HL-60 (cell line): Measurements from ENCODE around the gene NDE1.

Source experiments
- DNase-seq, 2 experiments: peaks; one replicate each; pipeline ENCODE4 v3.0.0-alpha.2; 2010 to 2020; ENCODE audit warnings: low read depth in 1 of 2, low spot score in 1 of 2
- H3K27ac ChIP-seq: fragments of 250-450 bp; sonication (Bioruptor Pico); replicated peaks from 2 replicates; pipeline ENCODE4 v1.5.1; 2020; ENCODE audit warnings: mild to moderate bottlenecking, moderate library complexity
- H3K27me3 ChIP-seq: fragments of 250-450 bp; sonication (Bioruptor Pico); 2 replicates; pipeline ENCODE4 v1.5.1; 2021; ENCODE audit warnings: mild to moderate bottlenecking, moderate library complexity; ENCODE audit not compliant: insufficient read depth, poor library complexity, severe bottlenecking
- H3K4me3 ChIP-seq: replicated peaks from 2 replicates; pipeline ENCODE4 v1.5.1; 2011; ENCODE audit warnings: mild to moderate bottlenecking, control low read depth, low read length; ENCODE audit not compliant: insufficient read depth
- CTCF ChIP-seq: IDR thresholded peaks from one replicate; pipeline ENCODE4 v1.5.1; 2011; ENCODE audit warnings: low read length, control low read depth, inconsistent platforms; ENCODE audit not compliant: insufficient read depth
- GABPA ChIP-seq: IDR thresholded peaks from 2 replicates; pipeline ENCODE4 v1.6.1; 2012; ENCODE audit warnings: low read depth
- POLR2AphosphoS5 ChIP-seq: IDR thresholded peaks from 2 replicates; pipeline ENCODE4 v1.6.1; 2012; ENCODE audit warnings: low read depth
- SPI1 ChIP-seq: IDR thresholded peaks from 2 replicates; pipeline ENCODE4 v1.6.1; 2012; ENCODE audit warnings: low read depth, mild to moderate bottlenecking, borderline replicate concordance
- TF ChIP-seq, protein P1 (sequence below): IDR thresholded peaks from 2 replicates; pipeline ENCODE4 v1.6.1; 2012; ENCODE audit warnings: low read depth; ENCODE audit not compliant: insufficient replicate concordance

Gene NDE1

DNA sequence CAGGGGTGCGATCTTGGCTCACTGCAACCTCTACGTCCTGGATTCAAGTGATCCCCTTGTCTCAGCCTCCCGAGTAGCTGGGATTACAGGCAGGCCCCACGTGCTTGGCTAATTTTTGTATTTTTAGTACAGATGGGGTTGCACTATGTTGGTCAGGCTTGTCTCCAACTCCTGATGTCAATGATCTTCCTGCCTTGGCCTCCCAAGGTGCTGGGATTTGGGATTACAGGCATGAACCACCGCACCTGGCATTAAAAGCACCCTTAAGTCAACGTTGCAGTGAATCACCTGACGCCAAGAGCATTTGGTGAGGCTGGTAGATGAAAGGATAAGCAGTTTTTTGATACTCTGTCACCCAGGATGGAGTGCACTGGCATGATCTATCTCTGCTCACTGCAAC lies 59.0 kb downstream of the NDE1 start:
- DNase-seq, result no peak
- Histone ChIP-seq H3K27ac (no peak overlapping the region), H3K4me3 (no peak overlapping the region), H3K27me3 (no peaks in the 10 kb centered on the region)
- TF ChIP-seq POLR2AphosphoS5, result no peak
- no peak for TF ChIP-seq CTCF
- TF ChIP-seq SPI1, result no peak
- TF ChIP-seq, protein P1, sequence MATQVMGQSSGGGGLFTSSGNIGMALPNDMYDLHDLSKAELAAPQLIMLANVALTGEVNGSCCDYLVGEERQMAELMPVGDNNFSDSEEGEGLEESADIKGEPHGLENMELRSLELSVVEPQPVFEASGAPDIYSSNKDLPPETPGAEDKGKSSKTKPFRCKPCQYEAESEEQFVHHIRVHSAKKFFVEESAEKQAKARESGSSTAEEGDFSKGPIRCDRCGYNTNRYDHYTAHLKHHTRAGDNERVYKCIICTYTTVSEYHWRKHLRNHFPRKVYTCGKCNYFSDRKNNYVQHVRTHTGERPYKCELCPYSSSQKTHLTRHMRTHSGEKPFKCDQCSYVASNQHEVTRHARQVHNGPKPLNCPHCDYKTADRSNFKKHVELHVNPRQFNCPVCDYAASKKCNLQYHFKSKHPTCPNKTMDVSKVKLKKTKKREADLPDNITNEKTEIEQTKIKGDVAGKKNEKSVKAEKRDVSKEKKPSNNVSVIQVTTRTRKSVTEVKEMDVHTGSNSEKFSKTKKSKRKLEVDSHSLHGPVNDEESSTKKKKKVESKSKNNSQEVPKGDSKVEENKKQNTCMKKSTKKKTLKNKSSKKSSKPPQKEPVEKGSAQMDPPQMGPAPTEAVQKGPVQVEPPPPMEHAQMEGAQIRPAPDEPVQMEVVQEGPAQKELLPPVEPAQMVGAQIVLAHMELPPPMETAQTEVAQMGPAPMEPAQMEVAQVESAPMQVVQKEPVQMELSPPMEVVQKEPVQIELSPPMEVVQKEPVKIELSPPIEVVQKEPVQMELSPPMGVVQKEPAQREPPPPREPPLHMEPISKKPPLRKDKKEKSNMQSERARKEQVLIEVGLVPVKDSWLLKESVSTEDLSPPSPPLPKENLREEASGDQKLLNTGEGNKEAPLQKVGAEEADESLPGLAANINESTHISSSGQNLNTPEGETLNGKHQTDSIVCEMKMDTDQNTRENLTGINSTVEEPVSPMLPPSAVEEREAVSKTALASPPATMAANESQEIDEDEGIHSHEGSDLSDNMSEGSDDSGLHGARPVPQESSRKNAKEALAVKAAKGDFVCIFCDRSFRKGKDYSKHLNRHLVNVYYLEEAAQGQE, result no peak
- no peak for TF ChIP-seq GABPA

- no peaks in the 10 kb centered on the region for H3K27me3 ChIP-seq
- H3K27ac ChIP-seq, result no peak overlapping the region
- no peak for DNase-seq
Observed at GRCh38 chr16:15714393-15715172, 64.5 kb downstream of the NDE1 start.

DNA sequence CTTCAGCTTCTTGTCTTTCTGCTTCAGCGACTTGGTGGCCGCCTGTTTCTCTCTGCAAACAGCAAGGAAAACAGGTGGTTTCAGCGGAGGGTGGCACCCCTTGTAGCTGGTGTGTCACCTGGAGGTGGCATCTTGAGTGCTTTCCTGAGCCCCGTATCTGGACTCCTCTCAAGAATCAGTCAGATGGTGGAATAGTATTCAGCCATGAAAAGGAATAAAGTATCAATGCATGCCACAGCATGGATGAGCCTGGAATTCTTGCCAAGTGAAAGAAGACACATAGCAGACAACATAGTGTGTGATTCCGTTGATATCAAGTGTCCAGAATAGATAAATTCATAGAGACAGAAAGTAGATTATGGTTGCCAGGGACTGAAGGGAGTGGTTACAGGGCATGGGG lies 65.2 kb downstream of the NDE1 start:
- no peak for DNase-seq
- Histone ChIP-seq H3K4me3 (no peak overlapping the region), H3K27me3 (no peaks in the 10 kb centered on the region), H3K27ac (no peak overlapping the region)
- TF ChIP-seq CTCF (no peak), GABPA (no peak), POLR2AphosphoS5 (no peak), SPI1 (no peak)
- TF ChIP-seq, protein P1, result no peak

More at GRCh38 chr16:15714393-15715172, 64.5 kb downstream of the NDE1 start:
- no peak for TF ChIP-seq SPI1
- TF ChIP-seq, protein P1, result no peak
- no peak for TF ChIP-seq GABPA
- no peak for TF ChIP-seq CTCF
- TF ChIP-seq POLR2AphosphoS5, result no peak
- no peak overlapping the region for H3K4me3 ChIP-seq
